Lung (tissue), 12 donors: ENCODE data around the gene EDAR. TPM values are rescaled to one million over a fixed set of nuclear protein-coding genes. Genes with fewer than 3 reads are reported as not detected.

Source experiments
- ATAC-seq: fragments of 200-7000 bp; cut with Tn5 transposase; one replicate; pipeline ENCODE4 v1.9.1; 2020; ENCODE audit warnings: moderate number of reproducible peaks; ENCODE audit not compliant: insufficient read depth, low FRiP score
- DNase-seq, 3 donors: peaks; one replicate each; pipeline ENCODE4 v3.0.0-alpha.2; 2013 to 2017
- H3K27ac ChIP-seq, 2 donors: one replicate each; pipeline ENCODE4 v1.5.1; 2013; ENCODE audit warnings: mild to moderate bottlenecking in 2 of 2, moderate library complexity in 2 of 2, control low read depth in 1 of 2, inconsistent platforms in 1 of 2, low read depth in 1 of 2, low read length in 1 of 2
- H3K27me3 ChIP-seq, 3 donors: one replicate each; pipeline ENCODE4 v1.5.1; 2013; ENCODE audit warnings: low read length in 2 of 3; ENCODE audit not compliant: control insufficient read depth in 3 of 3, insufficient read depth in 3 of 3
- H3K36me3 ChIP-seq, 4 donors: one replicate each; pipeline ENCODE4 v1.5.1; 2013; ENCODE audit warnings: low read length in 4 of 4, mild to moderate bottlenecking in 1 of 4, moderate library complexity in 1 of 4; ENCODE audit not compliant: control insufficient read depth in 4 of 4, insufficient read depth in 4 of 4
- H3K4me1 ChIP-seq, 5 donors: one replicate each; pipeline ENCODE4 v1.5.1; 2013; ENCODE audit warnings: low read length in 5 of 5, mild to moderate bottlenecking in 2 of 5, moderate library complexity in 1 of 5; ENCODE audit not compliant: control insufficient read depth in 5 of 5, insufficient read depth in 5 of 5
- H3K4me3 ChIP-seq: one replicate; pipeline ENCODE4 v1.5.1; 2013; ENCODE audit warnings: mild to moderate bottlenecking, control low read depth, moderate library complexity
- H3K9ac ChIP-seq, 2 donors: one replicate each; pipeline ENCODE4 v1.5.1; 2013; ENCODE audit warnings: low read length in 2 of 2, control low read depth in 1 of 2; ENCODE audit not compliant: insufficient read depth in 1 of 2
- H3K9me3 ChIP-seq, 4 donors: one replicate each; pipeline ENCODE4 v1.5.1; 2013; ENCODE audit warnings: low read length in 3 of 4, mild to moderate bottlenecking in 1 of 4, moderate library complexity in 1 of 4; ENCODE audit not compliant: control insufficient read depth in 4 of 4, insufficient read depth in 3 of 4
- WGBS, 2 donors: extraction: QIAGEN DNeasy Blood & Tissue Kit; methylation state at CpG; one replicate each; pipeline ENCODE4 v1.1.7; 2013; 5-methylcytosine and 5-hydroxymethylcytosine counted together
- polyA plus RNA-seq, 2 donors: library from polyadenylated mRNA; stranded (reverse); fragments of 200-250 nt; gene quantifications; one replicate each; pipeline ENCODE4 v1.2.1, GENCODE V29; 2013
- total RNA-seq, 2 donors: library from RNA; depleted of rRNA in 1 of 2; stranded (reverse); fragments of >200 nt in 1 of 2; gene quantifications; one replicate each; pipeline ENCODE4 v1.2.1, GENCODE V29; 2014 to 2021
- TF ChIP-seq, protein P1 (sequence below): IDR thresholded peaks from 2 replicates; pipeline ENCODE4 v1.5.1; 2012; ENCODE audit warnings: mild to moderate bottlenecking; ENCODE audit errors: control extremely low read depth, extremely low read depth
- donor health status: control.
- donor health status: control.
- donor health status: Bipolar disorder and iron deficiency.
- donor health status: healthy.
- donor health status: DM: yes; HTN: yes; CAD: no.

The EDAR gene
- total and polyA plus RNA-seq, 4 donors: 0.02 to 0.37 (median 0.10) TPM; not detected in 1

DNA sequence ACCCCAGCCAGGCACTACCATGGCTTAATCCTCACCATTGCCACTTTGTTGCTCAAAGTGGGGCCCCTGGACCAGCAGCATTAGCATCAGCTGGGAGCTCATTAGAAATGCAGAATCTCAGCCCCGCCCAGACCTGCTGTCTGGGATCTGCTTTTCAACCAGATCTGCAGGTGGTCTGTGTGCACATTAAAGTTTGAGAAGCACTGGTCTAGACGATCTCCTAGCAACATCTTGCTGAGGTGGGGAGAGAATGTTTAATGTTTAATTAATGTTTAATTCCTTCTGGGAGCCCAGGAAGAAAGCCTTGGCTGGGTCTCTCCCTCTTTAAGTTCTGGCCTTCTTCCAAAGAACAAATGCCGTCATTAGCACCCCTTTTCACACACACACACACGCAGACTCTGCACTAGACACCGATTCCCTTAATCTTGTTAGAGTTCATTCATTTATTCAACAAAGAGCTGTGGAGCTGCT, 53.7 kb downstream of the EDAR start:
- no peak overlapping the region for H3K9ac ChIP-seq
- no peak overlapping the region for H3K27ac ChIP-seq
- TF ChIP-seq, protein P1, sequence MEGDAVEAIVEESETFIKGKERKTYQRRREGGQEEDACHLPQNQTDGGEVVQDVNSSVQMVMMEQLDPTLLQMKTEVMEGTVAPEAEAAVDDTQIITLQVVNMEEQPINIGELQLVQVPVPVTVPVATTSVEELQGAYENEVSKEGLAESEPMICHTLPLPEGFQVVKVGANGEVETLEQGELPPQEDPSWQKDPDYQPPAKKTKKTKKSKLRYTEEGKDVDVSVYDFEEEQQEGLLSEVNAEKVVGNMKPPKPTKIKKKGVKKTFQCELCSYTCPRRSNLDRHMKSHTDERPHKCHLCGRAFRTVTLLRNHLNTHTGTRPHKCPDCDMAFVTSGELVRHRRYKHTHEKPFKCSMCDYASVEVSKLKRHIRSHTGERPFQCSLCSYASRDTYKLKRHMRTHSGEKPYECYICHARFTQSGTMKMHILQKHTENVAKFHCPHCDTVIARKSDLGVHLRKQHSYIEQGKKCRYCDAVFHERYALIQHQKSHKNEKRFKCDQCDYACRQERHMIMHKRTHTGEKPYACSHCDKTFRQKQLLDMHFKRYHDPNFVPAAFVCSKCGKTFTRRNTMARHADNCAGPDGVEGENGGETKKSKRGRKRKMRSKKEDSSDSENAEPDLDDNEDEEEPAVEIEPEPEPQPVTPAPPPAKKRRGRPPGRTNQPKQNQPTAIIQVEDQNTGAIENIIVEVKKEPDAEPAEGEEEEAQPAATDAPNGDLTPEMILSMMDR: no peak
- H3K27me3 ChIP-seq: no peaks in the 10 kb centered on the region
- ATAC-seq (no peak), DNase-seq (peak; percentile 65 to 81 (median 67))
- H3K4me3 ChIP-seq: no peak overlapping the region
- WGBS, 2 donors: 75 to 82% methylated on average over 5 of the region's 5 CpGs
- H3K4me1 ChIP-seq: peaks cover 0 to 58% (median 26%) of the 10 kb centered on the region in 5 donors
- no peaks in the 10 kb centered on the region for H3K36me3 ChIP-seq
- H3K9me3 ChIP-seq: no peaks in the 10 kb centered on the region

DNA sequence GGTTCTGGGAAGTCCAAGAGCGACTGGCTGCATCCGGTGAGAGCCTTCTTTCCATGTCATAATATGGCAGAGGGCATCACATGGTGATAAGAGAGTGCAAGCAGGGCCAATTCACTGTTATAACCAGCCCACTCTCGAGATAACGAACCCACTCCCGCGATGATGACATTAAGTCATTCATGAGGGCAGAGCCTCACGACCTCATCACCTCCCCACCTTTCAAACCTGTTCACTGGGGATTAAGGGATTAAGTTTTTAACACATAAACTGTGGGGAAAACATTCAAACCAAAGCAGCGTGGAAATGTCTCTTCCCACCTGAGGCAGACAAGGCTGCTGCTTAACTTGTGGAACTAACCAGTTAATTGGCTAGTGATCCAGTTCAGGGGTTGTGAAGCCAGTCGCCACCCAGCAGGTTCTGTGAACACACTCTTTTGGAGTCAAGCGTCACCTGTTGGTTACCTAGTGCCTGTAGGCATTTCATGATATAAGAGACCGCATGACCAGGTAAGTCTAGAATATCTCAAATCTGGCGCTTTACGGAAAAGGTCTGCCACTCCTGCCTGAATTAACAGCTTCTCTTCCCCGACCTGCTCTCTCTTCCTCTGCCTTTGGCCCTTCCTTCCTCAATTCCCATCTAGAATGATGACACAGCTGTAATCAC, 54.3 kb downstream of the EDAR start:
- no peak overlapping the region for H3K27ac ChIP-seq
- no peak overlapping the region for H3K9ac ChIP-seq
- WGBS, 2 donors: 80 to 85% methylated on average over 14 of the region's 14 CpGs
- TF ChIP-seq, protein P1: no peak
- peaks cover 0 to 58% (median 26%) of the 10 kb centered on the region in 5 donors for H3K4me1 ChIP-seq
- no peaks in the 10 kb centered on the region for H3K27me3 ChIP-seq
- H3K36me3 ChIP-seq: no peaks in the 10 kb centered on the region
- no peak for ATAC-seq
- H3K9me3 ChIP-seq: no peaks in the 10 kb centered on the region
- DNase-seq: peak in 1 of 3 donors; percentile 55
- no peak overlapping the region for H3K4me3 ChIP-seq

DNA sequence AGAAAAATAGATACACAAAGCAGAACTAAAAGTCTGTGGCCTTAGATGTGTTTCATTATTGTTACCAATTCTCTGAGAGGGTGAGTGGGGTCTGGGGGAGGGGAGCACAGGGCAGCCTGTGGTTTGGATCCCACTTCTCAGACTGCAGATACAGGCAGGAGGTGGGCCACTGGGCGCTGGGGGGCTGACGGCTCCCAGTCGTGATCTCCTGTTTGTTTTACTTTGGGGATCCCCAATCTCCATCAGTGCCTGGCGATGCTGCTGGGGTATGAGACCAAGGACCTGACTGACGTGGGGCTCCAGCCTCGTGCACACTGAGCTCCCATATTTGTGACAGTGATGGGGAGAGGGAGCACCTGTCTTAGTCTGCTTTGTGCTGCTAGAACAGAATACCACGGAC, 54.9 kb downstream of the EDAR start:
- ATAC-seq (no peak), DNase-seq (no peak)
- H3K27ac ChIP-seq: no peak overlapping the region
- no peaks in the 10 kb centered on the region for H3K9me3 ChIP-seq
- peaks cover 0 to 58% (median 23%) of the 10 kb centered on the region in 5 donors for H3K4me1 ChIP-seq
- H3K4me3 ChIP-seq: no peak overlapping the region
- H3K9ac ChIP-seq: no peak overlapping the region
- no peaks in the 10 kb centered on the region for H3K36me3 ChIP-seq
- WGBS, 2 donors: 84 to 91% methylated on average over 7 of the region's 7 CpGs
- TF ChIP-seq, protein P1: no peak
- no peaks in the 10 kb centered on the region for H3K27me3 ChIP-seq
